SK-N-MC (cell line): Measurements from ENCODE around the gene CLASP2.
"Not testable (repeated sequence)": the region's sequence is repeated elsewhere in the genome, so short reads cannot be mapped to it uniquely, and the experiment has no call there.

ENCODE experiments used
- DNase-seq: peaks from one replicate; pipeline ENCODE4 v3.0.0-alpha.2; 2011; ENCODE audit warnings: low read depth, low spot score
- H3K27ac ChIP-seq: fragments of 200-600 bp; sonication (generic); 2 replicates; pipeline ENCODE4 v1.5.1; 2016; ENCODE audit warnings: mixed run types
- H3K36me3 ChIP-seq: fragments of 200-600 bp; sonication (generic); 2 replicates; pipeline ENCODE4 v1.6.1; 2017; ENCODE audit warnings: antibody characterized with exemption, low read length, mixed read lengths; ENCODE audit not compliant: insufficient read depth
- H3K4me3 ChIP-seq: fragments of 200-600 bp; sonication (generic); 2 replicates; pipeline ENCODE4 v1.5.1; 2016
- H3K9ac ChIP-seq: fragments of 200-600 bp; sonication (generic); 2 replicates; pipeline ENCODE4 v1.8.0; 2017; ENCODE audit warnings: mixed run types, mixed read lengths; ENCODE audit not compliant: insufficient read length
- H3K9me3 ChIP-seq: fragments of 200-600 bp; sonication (generic); 2 replicates; pipeline ENCODE4 v1.6.1; 2017; ENCODE audit warnings: low read depth, mild to moderate bottlenecking, antibody characterized with exemption, low read length, moderate library complexity, mixed read lengths
- EZH2 ChIP-seq: fragments of 200-600 bp; sonication (generic); IDR thresholded peaks from one replicate; pipeline ENCODE4 v1.6.1; 2017; ENCODE audit warnings: antibody characterized with exemption
- FOXP2 ChIP-seq: optimal IDR thresholded peaks from 2 replicates; pipeline ENCODE3; 2011; ENCODE audit warnings: mild to moderate bottlenecking, moderate library complexity; ENCODE audit not compliant: insufficient read depth; ENCODE audit errors: extremely low read length, control extremely low read depth
- POLR2AphosphoS5 ChIP-seq: IDR thresholded peaks from 2 replicates; pipeline ENCODE4 v1.6.1; 2012; ENCODE audit warnings: mild to moderate bottlenecking, low read depth, low read length, borderline replicate concordance

CLASP2 gene

DNA sequence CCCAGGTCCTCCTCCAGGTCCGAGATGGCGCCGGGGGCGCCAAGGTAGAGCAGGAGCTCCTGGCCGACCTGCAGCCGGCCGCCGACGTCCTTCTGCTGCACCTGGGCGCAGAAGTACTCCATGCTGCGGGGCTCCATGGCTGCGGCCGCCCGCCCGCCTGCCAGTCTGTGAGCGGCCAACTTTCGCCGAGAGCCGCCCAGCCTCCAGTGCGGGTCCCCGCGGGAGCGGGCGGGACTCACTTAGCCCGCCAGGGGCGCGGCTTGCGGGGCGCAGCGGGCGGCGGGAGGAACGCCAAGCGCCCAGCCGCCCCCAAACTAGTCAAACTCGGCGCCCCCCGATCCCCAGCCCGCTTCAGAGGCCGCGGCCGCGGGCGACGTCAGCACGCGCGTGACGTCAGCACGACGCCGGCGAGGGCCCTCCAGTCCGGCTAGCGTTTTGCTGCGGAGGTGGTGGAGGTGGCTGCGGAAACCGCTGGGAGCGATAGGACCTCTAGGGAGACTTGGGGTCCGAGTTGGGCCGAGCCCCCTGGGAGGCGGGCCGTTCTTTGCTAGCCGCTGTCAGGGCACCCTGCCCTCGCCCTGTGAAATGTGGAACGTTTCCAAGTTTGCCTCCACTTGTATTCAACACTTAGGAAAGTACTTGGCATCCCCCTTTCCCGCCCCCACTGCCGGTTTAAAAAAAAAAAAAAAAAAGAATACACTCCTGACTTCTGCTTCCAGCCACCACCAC, at the start of gene CLASP2:
TSS of gene CLASP2 (minus strand) at position 389 of the 729 bp plus-strand sequence. CDS start at position 137, 252 bp downstream.
- DNase-seq = no peak
- H3K9me3 ChIP-seq = no peaks in the 10 kb centered on the region

DNA sequence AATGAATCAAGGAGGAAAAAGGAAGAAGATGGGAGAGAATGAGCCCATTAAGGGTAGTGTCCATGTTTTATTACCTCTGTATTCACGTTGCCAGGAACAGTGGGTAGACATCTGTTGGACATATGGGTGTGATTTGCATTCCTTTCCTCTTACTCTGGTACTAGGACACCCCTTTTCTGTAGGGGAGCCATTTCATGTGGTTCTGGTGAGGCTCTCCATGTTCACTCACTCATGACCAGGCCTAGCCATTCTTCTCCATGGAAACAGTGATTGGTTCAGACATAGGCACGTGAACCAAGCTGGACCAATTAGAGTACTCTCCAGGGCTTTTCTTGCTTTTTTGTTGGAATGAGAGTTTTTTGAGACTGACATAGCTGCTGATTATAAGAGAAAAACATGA, 40.8 kb upstream of the CLASP2 start:
- no peak overlapping the region for H3K4me3 ChIP-seq
- no peak for DNase-seq
- no peak for TF ChIP-seq POLR2AphosphoS5
- no peak for TF ChIP-seq FOXP2
- TF ChIP-seq EZH2 = no peak
- H3K36me3 ChIP-seq = no peaks in the 10 kb centered on the region
- H3K27ac ChIP-seq = no peak overlapping the region
- H3K9me3 ChIP-seq = no peaks in the 10 kb centered on the region
- no peak overlapping the region for H3K9ac ChIP-seq

More for the DNA sequence above, at the start of gene CLASP2:
- peak within 1 kb of the TSS; percentile 82 for H3K4me3 ChIP-seq
- TF ChIP-seq POLR2AphosphoS5 (peak; percentile 88), EZH2 (no peak)
- peak within 1 kb of the TSS; percentile 79 for H3K9ac ChIP-seq
- no peak within 1 kb of the TSS for H3K27ac ChIP-seq
- no peaks in the 10 kb centered on the region for H3K36me3 ChIP-seq

DNA sequence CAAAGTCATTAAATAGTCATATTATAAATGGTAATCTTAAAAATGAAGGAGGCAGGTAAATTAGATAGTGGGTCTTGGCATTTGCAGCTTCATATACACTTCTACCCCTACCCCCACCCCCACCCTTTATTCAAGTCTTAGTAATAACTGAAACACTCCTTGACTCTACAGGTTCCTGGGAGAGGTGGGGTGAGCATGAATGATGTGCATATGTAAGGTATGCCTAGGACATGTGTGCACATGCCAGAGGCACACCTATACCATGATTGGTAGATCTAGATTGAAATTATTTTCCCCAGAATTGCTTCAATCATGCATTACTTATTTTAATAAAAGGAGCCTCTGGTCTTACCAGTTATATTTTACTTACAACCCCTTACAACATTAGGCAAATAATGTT, 40.2 kb upstream of the CLASP2 start:
- TF ChIP-seq POLR2AphosphoS5 = no peak
- TF ChIP-seq EZH2 = no peak
- no peak for TF ChIP-seq FOXP2
- Histone ChIP-seq H3K27ac (no peak overlapping the region), H3K9ac (no peak overlapping the region), H3K9me3 (no peaks in the 10 kb centered on the region), H3K4me3 (no peak overlapping the region), H3K36me3 (no peaks in the 10 kb centered on the region)
- no peak for DNase-seq

DNA sequence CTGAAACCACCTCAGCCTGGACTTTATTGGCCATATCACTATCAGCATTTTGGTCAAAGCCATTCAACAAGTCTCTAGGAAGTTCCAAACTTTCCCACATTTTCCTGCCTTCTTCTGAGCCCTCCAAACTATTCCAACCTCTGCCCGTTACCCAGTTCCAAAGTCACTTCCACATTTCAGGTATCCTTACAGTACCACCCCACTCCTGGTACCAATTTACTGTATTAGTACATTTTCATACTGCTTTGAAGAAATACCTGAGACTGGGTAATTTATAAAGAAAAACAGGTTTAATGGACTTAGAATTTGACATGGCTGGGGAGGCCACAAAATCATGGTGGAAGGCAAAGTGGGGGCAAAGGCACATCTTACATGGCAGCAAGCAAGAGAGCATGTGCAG, 36.3 kb upstream of the CLASP2 start:
- H3K9me3 ChIP-seq, H3K27ac ChIP-seq, H3K9ac ChIP-seq, H3K36me3 ChIP-seq, DNase-seq, H3K4me3 ChIP-seq: not testable (repeated sequence)

DNA sequence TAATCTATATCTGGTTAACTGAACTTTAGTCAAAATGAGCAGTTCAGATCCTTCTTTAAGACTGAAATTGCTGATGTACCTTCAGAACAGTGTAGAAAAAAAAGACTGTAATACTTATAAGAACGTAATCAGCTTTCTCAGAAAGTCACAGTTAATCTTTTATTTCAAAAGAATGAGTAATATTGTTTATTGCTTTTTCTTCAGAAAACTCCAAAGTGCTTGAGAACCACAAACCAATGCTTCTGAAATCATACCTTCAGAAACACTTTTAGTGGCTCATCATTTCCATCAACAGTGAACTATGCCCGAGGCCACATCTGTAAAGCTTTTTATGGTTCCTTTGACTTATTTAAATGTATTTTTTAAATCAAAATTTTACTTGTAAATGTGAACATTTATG, 33.3 kb upstream of the CLASP2 start:
- no peaks in the 10 kb centered on the region for H3K36me3 ChIP-seq
- no peak overlapping the region for H3K9ac ChIP-seq
- no peak for TF ChIP-seq POLR2AphosphoS5
- no peak for TF ChIP-seq EZH2
- TF ChIP-seq FOXP2 = no peak
- no peaks in the 10 kb centered on the region for H3K9me3 ChIP-seq
- no peak overlapping the region for H3K4me3 ChIP-seq
- peak overlapping the region; percentile 73; the same call in 1 of the 2 replicates for H3K27ac ChIP-seq
- peak; percentile 80 for DNase-seq

DNA sequence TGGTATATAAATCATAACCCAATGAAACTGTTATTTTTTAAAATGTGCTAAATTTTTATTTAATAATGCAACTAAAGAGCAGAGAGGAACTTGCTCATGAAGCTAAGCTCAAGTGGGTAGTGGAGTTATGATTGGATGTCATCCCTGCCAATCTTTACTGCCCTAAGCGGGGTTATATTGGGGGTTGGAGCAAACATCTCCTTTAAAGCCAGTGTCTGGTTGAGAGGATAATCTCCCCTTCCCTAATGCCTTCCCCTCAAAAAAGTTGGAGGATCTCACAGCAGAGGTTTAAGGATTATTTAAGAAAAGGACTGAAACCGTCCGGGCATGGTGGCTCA, 32.1 kb upstream of the CLASP2 start:
- Histone ChIP-seq H3K4me3 (no peak overlapping the region), H3K9ac (no peak overlapping the region), H3K27ac (no peak overlapping the region), H3K9me3 (no peaks in the 10 kb centered on the region), H3K36me3 (no peaks in the 10 kb centered on the region)
- TF ChIP-seq EZH2 = no peak
- no peak for TF ChIP-seq POLR2AphosphoS5
- no peak for TF ChIP-seq FOXP2
- DNase-seq = no peak

DNA sequence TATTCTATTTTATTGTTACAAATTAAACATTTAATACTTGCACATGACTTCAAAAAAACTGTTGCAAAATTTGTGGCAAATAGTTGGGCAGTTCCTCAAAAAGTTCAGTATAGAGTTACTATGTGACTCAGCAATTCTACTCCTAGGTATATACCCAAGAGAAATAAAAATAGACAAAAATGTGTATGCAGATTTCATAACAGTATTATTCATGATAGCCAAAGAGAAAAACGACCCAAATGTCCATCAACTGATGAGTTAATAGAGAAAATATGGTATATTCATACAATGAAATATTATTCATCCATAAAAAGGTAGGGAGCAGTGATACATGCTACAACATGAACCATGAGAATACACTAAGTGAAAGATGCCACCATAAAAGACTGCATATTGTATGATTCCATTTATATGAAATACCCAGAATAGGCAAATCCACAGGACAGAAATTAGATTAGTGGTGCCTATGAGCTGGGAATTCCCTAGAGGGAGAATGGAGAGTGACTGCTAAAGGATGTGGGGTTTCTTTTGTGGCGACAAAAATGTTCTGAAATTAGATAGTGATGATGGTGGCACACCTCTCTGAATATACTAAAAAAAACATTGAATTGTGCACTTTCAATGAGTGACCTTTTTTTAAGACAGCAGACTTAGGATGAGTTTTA, 31.6 kb upstream of the CLASP2 start:
- Histone ChIP-seq H3K36me3 (no peaks in the 10 kb centered on the region), H3K27ac (no peak overlapping the region), H3K9me3 (no peaks in the 10 kb centered on the region), H3K9ac (no peak overlapping the region), H3K4me3 (no peak overlapping the region)
- TF ChIP-seq POLR2AphosphoS5 (no peak), FOXP2 (no peak), EZH2 (no peak)
- no peak for DNase-seq

DNA sequence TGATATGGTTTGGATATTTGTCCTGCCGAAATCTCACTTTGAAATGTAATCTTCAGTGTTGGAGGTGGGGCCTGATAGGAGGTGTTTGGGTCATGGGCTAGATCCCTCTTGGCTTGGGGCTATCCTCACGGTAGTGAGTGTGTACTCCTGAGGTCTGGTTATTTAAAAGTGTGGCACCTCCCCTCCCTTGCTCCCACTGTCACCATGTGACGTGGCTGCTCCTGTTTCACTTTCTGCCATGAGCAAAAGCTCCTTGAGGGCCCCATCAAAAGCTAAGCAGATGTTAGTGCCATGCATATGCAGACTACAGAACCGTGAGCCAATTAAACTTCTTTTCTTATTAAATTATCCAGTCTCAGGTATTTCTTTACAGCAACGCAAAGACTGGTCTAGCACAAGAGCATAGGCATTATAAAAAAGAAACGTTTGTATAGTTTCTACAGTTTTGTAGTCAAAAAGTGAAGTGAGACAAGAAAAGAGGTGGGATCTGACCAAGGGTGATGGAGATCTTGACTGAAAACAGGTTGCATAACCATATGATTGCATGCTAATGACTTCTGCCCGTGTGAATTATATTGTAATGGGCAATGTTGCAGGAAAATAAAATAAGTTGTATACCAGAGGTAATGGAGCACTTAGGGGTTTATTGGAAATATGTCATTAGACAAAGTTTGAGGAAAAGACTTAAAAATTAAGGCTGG, 28.5 kb upstream of the CLASP2 start:
- no peak overlapping the region for H3K9ac ChIP-seq
- DNase-seq = no peak
- no peak for TF ChIP-seq POLR2AphosphoS5
- TF ChIP-seq EZH2 = no peak
- TF ChIP-seq FOXP2 = no peak
- no peaks in the 10 kb centered on the region for H3K9me3 ChIP-seq
- H3K27ac ChIP-seq = no peak overlapping the region
- no peaks in the 10 kb centered on the region for H3K36me3 ChIP-seq
- no peak overlapping the region for H3K4me3 ChIP-seq
